NCI-H446 (cell line): ENCODE measurements around the gene ADAMTS17.
"Not testable (repeated sequence)": the region's sequence is repeated elsewhere in the genome, so short reads cannot be mapped to it uniquely, and the experiment has no call there.

Experiments
- DNase-seq, 2 experiments: peaks; one replicate each; lab custom pipeline; 2025; lab: John Stamatoyannopoulos, UW

Gene ADAMTS17

GRCh38 chr15:100340721-100341238, 995 bp downstream of the ADAMTS17 start:
- DNase-seq = no peak

- DNase-seq = no peak
These were observed 1.8 kb downstream of the ADAMTS17 start for GRCh38 chr15:100339999-100340398.

GRCh38 chr15:100339451-100339850, 2.3 kb downstream of the ADAMTS17 start:
- not testable (repeated sequence) for DNase-seq

GRCh38 chr15:100338971-100339444, 2.8 kb downstream of the ADAMTS17 start:
- peak in 1 of 2 experiments; percentile 4 for DNase-seq

GRCh38 chr15:100338247-100338646, 3.5 kb downstream of the ADAMTS17 start:
- no peak for DNase-seq

- no peak for DNase-seq
These were observed 4.4 kb downstream of the ADAMTS17 start for GRCh38 chr15:100337096-100338044.

GRCh38 chr15:100336061-100336460, 5.7 kb downstream of the ADAMTS17 start:
- DNase-seq = no peak

GRCh38 chr15:100335335-100335999, 6.3 kb downstream of the ADAMTS17 start:
- no peak for DNase-seq

- DNase-seq = no peak
These were observed 6.9 kb downstream of the ADAMTS17 start for GRCh38 chr15:100334905-100335304.

- no peak for DNase-seq
These were observed 7.3 kb downstream of the ADAMTS17 start for GRCh38 chr15:100334456-100334855.

- no peak for DNase-seq
These were observed 7.8 kb downstream of the ADAMTS17 start for GRCh38 chr15:100334015-100334414.

- DNase-seq = no peak
These were observed 8.5 kb downstream of the ADAMTS17 start for GRCh38 chr15:100333236-100333635.

- DNase-seq = no peak
These were observed 9.1 kb downstream of the ADAMTS17 start for GRCh38 chr15:100332721-100333120.

GRCh38 chr15:100332231-100332630, 9.5 kb downstream of the ADAMTS17 start:
- DNase-seq = no peak

GRCh38 chr15:100330629-100331215, 11.1 kb downstream of the ADAMTS17 start:
- DNase-seq = no peak

GRCh38 chr15:100330221-100330620, 11.6 kb downstream of the ADAMTS17 start:
- no peak for DNase-seq

- no peak for DNase-seq
These were observed 13.0 kb downstream of the ADAMTS17 start for GRCh38 chr15:100328796-100329195.

- DNase-seq = no peak
These were observed 22.9 kb downstream of the ADAMTS17 start for GRCh38 chr15:100318880-100319279.

GRCh38 chr15:100314809-100315400, 26.9 kb downstream of the ADAMTS17 start:
- no peak for DNase-seq

GRCh38 chr15:100311833-100312476, 29.8 kb downstream of the ADAMTS17 start:
- no peak for DNase-seq

GRCh38 chr15:100311154-100311625, 30.6 kb downstream of the ADAMTS17 start:
- DNase-seq = no peak
